Fibroblast of lung (primary cell): ENCODE measurements around the gene LYG2. TPM values are rescaled to one million over a fixed set of nuclear protein-coding genes. Genes with fewer than 3 reads are reported as not detected.
A peak's percentile ranks its signal among the peaks of the same experiment; 100 is the strongest.

Experiments
- DNase-seq, 2 donors: peaks; one replicate each; pipeline versions ENCODE4 v3.0.0 to v3.0.0-alpha.2; 2010; ENCODE audit warnings: low read depth in 2 of 2
- H2AFZ ChIP-seq: 2 replicates; pipeline ENCODE4 v1.5.1; 2012; ENCODE audit warnings: low read length, control low read depth, inconsistent platforms
- H3K27ac ChIP-seq: 2 replicates; pipeline ENCODE4 v1.5.1; 2011; ENCODE audit warnings: low read length, control low read depth; ENCODE audit not compliant: insufficient read depth
- H3K27me3 ChIP-seq: 2 replicates; pipeline ENCODE4 v1.5.1; 2011; ENCODE audit warnings: mild to moderate bottlenecking, low read length; ENCODE audit not compliant: control insufficient read depth, insufficient read depth
- H3K36me3 ChIP-seq: 2 replicates; pipeline ENCODE4 v1.5.1; 2011; ENCODE audit warnings: low read length; ENCODE audit not compliant: control insufficient read depth, insufficient read depth
- H3K4me1 ChIP-seq: 2 replicates; pipeline ENCODE4 v1.5.1; 2011; ENCODE audit warnings: low read length; ENCODE audit not compliant: control insufficient read depth, insufficient read depth; ENCODE audit errors: extremely low read depth
- H3K4me2 ChIP-seq: 2 replicates; pipeline ENCODE4 v1.5.1; 2011; ENCODE audit warnings: low read length, control low read depth; ENCODE audit not compliant: insufficient read depth; ENCODE audit errors: extremely low read depth
- H3K4me3 ChIP-seq, 4 experiments: fragments of 200-600 bp in 1 of 4; sonication (generic) in 1 of 4; replicated peaks in 1 of 4; 2 replicates each; pipeline ENCODE4 v1.5.1; 2011 to 2016; ENCODE audit warnings: low read length in 4 of 4, low read depth in 3 of 4, mild to moderate bottlenecking in 3 of 4, control low read depth in 2 of 4, inconsistent platforms in 1 of 4, mixed read lengths in 1 of 4; ENCODE audit not compliant: insufficient read depth in 1 of 4; ENCODE audit errors: control extremely low read depth in 1 of 4
- H3K79me2 ChIP-seq: 2 replicates; pipeline ENCODE4 v1.5.1; 2012; ENCODE audit warnings: mild to moderate bottlenecking, low read length, inconsistent platforms; ENCODE audit not compliant: control insufficient read depth, insufficient read depth
- H3K9ac ChIP-seq: 2 replicates; pipeline ENCODE4 v1.5.1; 2011; ENCODE audit warnings: mild to moderate bottlenecking, low read length, control low read depth; ENCODE audit not compliant: insufficient read depth
- H3K9me3 ChIP-seq: 2 replicates; pipeline ENCODE4 v1.5.1; 2012; ENCODE audit warnings: low read depth, low read length; ENCODE audit not compliant: control insufficient read depth, insufficient read depth
- H4K20me1 ChIP-seq: 2 replicates; pipeline ENCODE4 v1.5.1; 2011; ENCODE audit warnings: low read length; ENCODE audit not compliant: control insufficient read depth, insufficient read depth; ENCODE audit errors: extremely low read depth
- CTCF ChIP-seq, 2 donors: IDR thresholded peaks in 1 of 2; conservative IDR thresholded peaks in 1 of 2; 1 replicate in 1 of 2; 2 replicates in 1 of 2; pipeline ENCODE4 v1.5.1; 2011 to 2012; ENCODE audit warnings: low read length in 2 of 2, control low read depth in 1 of 2, inconsistent platforms in 1 of 2, low read depth in 1 of 2, mild to moderate bottlenecking in 1 of 2
- EZH2 ChIP-seq: IDR thresholded peaks from 2 replicates; pipeline ENCODE4 v1.5.1; 2012; ENCODE audit warnings: low read length, control low read depth, mild to moderate bottlenecking; ENCODE audit errors: missing control alignments
- polyA plus RNA-seq, 2 donors: library from polyadenylated mRNA; depleted of rRNA in 1 of 2; stranded (reverse) in 1 of 2; unstranded in 1 of 2; fragments of >200 nt; gene quantifications; 2 replicates each; pipeline ENCODE4 v1.2.1, GENCODE V29; 2011 to 2012; ENCODE audit warnings: missing spikeins in 1 of 2
- total RNA-seq: library from RNA; depleted of rRNA; stranded (reverse); fragments of >200 nt; gene quantifications from 2 replicates; pipeline ENCODE4 v1.2.1, GENCODE V29; 2014

The LYG2 gene
- total and polyA plus RNA-seq, 2 donors (not counting 1 experiment from before 2014, with no cell fraction given) = not detected

DNA sequence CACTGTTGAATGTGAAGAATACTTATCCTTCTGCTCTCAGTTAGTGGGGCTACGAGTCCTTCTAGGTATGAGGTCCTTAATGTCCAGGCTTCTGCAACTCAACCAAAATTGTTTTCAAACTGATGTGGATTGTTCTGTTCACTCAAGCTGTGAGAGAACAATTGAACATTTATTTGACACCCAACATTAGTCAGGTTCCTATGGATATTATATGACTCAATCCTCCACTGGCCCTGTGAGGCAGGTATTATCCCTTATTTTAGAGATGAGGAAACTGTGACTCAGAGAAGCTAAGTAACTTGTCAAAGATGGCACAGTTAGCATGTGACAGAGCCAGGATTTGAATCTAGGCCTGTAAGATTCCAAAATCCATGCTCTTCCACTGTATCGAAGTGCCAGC is 1.2 kb upstream of the LYG2 start:
- no peak for TF ChIP-seq CTCF (conservative IDR thresholded peaks at IDR 0.05 in 1 of 2, IDR thresholded peaks at IDR 0.05 in 1 of 2; ENCODE audit: low read depth in 1 of 2, low read length in 2 of 2)
- TF ChIP-seq EZH2 = no peak
- no peaks in the 10 kb centered on the region for H4K20me1 ChIP-seq
- no peaks in the 10 kb centered on the region for H3K4me1 ChIP-seq
- no peaks in the 10 kb centered on the region for H3K27me3 ChIP-seq
- no peak overlapping the region for H3K27ac ChIP-seq
- no peaks in the 10 kb centered on the region for H3K36me3 ChIP-seq
- H2AFZ ChIP-seq = no peak overlapping the region
- H3K9ac ChIP-seq = no peak overlapping the region
- H3K4me3 ChIP-seq = no peak overlapping the region
- H3K9me3 ChIP-seq = no peaks in the 10 kb centered on the region
- H3K4me2 ChIP-seq = no peak overlapping the region
- no peaks in the 10 kb centered on the region for H3K79me2 ChIP-seq
- DNase-seq = peak in 1 of 2 donors; percentile 4

DNA sequence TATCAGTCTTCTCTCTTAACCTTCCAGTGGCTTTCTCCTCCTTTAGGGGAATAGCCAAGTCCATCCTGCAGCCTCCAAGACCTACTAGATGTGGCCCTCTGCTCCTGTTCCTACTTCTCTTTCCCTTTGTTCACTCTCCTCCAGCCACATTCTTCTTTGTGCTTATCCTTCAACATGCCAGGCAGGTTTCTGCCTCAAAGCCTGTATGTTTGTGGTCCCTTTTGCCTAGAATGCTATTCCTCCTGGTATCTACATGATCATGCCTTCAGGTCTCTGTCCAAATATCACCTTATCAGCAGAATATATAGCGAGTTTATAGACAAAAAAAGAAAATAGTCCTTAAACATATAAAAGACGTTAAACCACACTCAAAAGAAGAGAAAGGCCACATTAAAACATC is 5.5 kb downstream of the LYG2 start:
- Histone ChIP-seq H3K4me2 (no peak overlapping the region), H3K4me1 (no peaks in the 10 kb centered on the region), H3K9me3 (no peaks in the 10 kb centered on the region), H3K79me2 (no peaks in the 10 kb centered on the region), H3K9ac (no peak overlapping the region), H3K27ac (no peak overlapping the region), H3K27me3 (no peaks in the 10 kb centered on the region), H3K36me3 (no peaks in the 10 kb centered on the region), H2AFZ (no peak overlapping the region), H4K20me1 (no peaks in the 10 kb centered on the region), H3K4me3 (no peak overlapping the region)
- TF ChIP-seq EZH2 = no peak
- TF ChIP-seq CTCF (conservative IDR thresholded peaks at IDR 0.05 in 1 of 2, IDR thresholded peaks at IDR 0.05 in 1 of 2; ENCODE audit: low read depth in 1 of 2, low read length in 2 of 2) = no peak
- DNase-seq = no peak

DNA sequence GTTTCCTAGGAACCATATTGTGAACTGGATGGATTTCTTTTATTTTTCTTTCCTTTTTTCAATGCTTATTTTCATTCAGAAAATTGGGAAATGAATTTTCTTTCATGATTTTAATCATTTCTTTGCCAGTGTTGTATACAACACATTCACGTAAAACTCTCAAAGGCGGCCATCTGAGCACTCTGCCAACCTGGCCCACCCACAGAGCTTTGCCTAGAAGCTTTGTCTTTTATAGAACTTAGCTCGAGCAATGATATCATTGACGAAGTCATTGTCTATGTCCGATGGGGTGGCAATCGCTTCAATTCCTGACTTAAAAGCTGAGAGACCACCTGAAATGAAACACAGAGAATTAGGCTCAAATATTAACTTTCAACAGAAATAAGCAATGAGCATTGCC is 13.3 kb downstream of the LYG2 start:
- Histone ChIP-seq H3K4me1 (no peaks in the 10 kb centered on the region), H3K79me2 (no peaks in the 10 kb centered on the region), H3K27me3 (no peaks in the 10 kb centered on the region), H3K4me3 (no peak overlapping the region), H2AFZ (no peak overlapping the region), H3K9me3 (no peaks in the 10 kb centered on the region), H3K9ac (no peak overlapping the region), H3K36me3 (no peaks in the 10 kb centered on the region), H3K4me2 (no peak overlapping the region), H4K20me1 (no peaks in the 10 kb centered on the region), H3K27ac (no peak overlapping the region)
- TF ChIP-seq CTCF (conservative IDR thresholded peaks at IDR 0.05 in 1 of 2, IDR thresholded peaks at IDR 0.05 in 1 of 2; ENCODE audit: low read depth in 1 of 2, low read length in 2 of 2) (no peak), EZH2 (no peak)
- no peak for DNase-seq
